ENCODE results near the gene C1QTNF2. TPM values are rescaled to one million over a fixed set of nuclear protein-coding genes. Genes with fewer than 3 reads are reported as not detected.

Gene C1QTNF2
- total and polyA plus RNA-seq, 4 donors: 0.17 to 0.37 (median 0.23) TPM

DNA sequence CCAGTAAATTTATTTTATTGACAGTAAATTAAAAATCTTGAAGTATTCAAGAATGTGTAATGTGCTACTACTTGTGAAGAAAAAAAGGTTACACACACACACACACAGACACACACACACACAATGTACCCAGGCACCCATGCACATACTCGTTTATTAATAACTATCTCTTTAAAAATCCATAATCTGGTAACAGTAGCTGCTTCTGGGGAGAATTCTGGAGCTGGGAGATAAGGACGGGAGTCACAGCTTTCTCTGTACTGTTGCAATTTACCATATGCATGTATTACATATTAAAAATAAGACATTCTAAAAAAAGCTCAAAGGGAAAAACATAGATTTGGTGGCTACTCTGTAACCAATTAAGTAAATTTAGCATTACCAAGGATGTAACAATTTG lies 7.9 kb upstream of the C1QTNF2 start:
- Histone ChIP-seq H3K36me3 (ENCODE audit: control insufficient read depth in 4 of 4, insufficient read depth in 3 of 4, low read depth in 1 of 4, low read length in 3 of 4) (no peaks in the 10 kb centered on the region), H3K27me3 (ENCODE audit: control insufficient read depth in 4 of 4, insufficient read depth in 4 of 4, low read length in 3 of 4) (peaks cover 0 to 8% (median 0%) of the 10 kb centered on the region in 4 donors), H3K4me3 (ENCODE audit: low read depth in 1 of 3, low read length in 3 of 3) (no peak overlapping the region), H3K4me1 (ENCODE audit: control insufficient read depth in 4 of 4, insufficient read depth in 4 of 4, low read length in 3 of 4) (no peaks in the 10 kb centered on the region), H3K27ac (ENCODE audit: low read depth in 1 of 2, low read length in 2 of 2) (no peak overlapping the region), H3K9ac (ENCODE audit: low read depth in 1 of 2, low read length in 2 of 2) (no peak overlapping the region), H3K9me3 (ENCODE audit: control insufficient read depth in 4 of 4, low read length in 3 of 4) (no peaks in the 10 kb centered on the region)
- WGBS: 57% methylated on average over 2 of the region's 2 CpGs
- no peak for TF ChIP-seq NR2F2 (IDR thresholded peaks at IDR 0.05)
- TF ChIP-seq, protein P1, sequence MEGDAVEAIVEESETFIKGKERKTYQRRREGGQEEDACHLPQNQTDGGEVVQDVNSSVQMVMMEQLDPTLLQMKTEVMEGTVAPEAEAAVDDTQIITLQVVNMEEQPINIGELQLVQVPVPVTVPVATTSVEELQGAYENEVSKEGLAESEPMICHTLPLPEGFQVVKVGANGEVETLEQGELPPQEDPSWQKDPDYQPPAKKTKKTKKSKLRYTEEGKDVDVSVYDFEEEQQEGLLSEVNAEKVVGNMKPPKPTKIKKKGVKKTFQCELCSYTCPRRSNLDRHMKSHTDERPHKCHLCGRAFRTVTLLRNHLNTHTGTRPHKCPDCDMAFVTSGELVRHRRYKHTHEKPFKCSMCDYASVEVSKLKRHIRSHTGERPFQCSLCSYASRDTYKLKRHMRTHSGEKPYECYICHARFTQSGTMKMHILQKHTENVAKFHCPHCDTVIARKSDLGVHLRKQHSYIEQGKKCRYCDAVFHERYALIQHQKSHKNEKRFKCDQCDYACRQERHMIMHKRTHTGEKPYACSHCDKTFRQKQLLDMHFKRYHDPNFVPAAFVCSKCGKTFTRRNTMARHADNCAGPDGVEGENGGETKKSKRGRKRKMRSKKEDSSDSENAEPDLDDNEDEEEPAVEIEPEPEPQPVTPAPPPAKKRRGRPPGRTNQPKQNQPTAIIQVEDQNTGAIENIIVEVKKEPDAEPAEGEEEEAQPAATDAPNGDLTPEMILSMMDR (IDR thresholded peaks at IDR 0.05; ENCODE audit: low read depth, low read length, missing input control): no peak
- TF ChIP-seq, protein P2, sequence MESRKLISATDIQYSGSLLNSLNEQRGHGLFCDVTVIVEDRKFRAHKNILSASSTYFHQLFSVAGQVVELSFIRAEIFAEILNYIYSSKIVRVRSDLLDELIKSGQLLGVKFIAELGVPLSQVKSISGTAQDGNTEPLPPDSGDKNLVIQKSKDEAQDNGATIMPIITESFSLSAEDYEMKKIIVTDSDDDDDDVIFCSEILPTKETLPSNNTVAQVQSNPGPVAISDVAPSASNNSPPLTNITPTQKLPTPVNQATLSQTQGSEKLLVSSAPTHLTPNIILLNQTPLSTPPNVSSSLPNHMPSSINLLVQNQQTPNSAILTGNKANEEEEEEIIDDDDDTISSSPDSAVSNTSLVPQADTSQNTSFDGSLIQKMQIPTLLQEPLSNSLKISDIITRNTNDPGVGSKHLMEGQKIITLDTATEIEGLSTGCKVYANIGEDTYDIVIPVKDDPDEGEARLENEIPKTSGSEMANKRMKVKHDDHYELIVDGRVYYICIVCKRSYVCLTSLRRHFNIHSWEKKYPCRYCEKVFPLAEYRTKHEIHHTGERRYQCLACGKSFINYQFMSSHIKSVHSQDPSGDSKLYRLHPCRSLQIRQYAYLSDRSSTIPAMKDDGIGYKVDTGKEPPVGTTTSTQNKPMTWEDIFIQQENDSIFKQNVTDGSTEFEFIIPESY (IDR thresholded peaks at IDR 0.05): no peak
- TF ChIP-seq, protein P3, sequence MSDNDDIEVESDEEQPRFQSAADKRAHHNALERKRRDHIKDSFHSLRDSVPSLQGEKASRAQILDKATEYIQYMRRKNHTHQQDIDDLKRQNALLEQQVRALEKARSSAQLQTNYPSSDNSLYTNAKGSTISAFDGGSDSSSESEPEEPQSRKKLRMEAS (IDR thresholded peaks at IDR 0.05): no peak
- TF ChIP-seq, protein P4, sequence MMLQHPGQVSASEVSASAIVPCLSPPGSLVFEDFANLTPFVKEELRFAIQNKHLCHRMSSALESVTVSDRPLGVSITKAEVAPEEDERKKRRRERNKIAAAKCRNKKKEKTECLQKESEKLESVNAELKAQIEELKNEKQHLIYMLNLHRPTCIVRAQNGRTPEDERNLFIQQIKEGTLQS (IDR thresholded peaks at IDR 0.05): no peak
- TF ChIP-seq, protein P5, sequence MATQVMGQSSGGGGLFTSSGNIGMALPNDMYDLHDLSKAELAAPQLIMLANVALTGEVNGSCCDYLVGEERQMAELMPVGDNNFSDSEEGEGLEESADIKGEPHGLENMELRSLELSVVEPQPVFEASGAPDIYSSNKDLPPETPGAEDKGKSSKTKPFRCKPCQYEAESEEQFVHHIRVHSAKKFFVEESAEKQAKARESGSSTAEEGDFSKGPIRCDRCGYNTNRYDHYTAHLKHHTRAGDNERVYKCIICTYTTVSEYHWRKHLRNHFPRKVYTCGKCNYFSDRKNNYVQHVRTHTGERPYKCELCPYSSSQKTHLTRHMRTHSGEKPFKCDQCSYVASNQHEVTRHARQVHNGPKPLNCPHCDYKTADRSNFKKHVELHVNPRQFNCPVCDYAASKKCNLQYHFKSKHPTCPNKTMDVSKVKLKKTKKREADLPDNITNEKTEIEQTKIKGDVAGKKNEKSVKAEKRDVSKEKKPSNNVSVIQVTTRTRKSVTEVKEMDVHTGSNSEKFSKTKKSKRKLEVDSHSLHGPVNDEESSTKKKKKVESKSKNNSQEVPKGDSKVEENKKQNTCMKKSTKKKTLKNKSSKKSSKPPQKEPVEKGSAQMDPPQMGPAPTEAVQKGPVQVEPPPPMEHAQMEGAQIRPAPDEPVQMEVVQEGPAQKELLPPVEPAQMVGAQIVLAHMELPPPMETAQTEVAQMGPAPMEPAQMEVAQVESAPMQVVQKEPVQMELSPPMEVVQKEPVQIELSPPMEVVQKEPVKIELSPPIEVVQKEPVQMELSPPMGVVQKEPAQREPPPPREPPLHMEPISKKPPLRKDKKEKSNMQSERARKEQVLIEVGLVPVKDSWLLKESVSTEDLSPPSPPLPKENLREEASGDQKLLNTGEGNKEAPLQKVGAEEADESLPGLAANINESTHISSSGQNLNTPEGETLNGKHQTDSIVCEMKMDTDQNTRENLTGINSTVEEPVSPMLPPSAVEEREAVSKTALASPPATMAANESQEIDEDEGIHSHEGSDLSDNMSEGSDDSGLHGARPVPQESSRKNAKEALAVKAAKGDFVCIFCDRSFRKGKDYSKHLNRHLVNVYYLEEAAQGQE (IDR thresholded peaks at IDR 0.05): no peak
- no peak for TF ChIP-seq SP1 (IDR thresholded peaks at IDR 0.05)
- TF ChIP-seq HNF4G (IDR thresholded peaks at IDR 0.05): no peak
- no peak for TF ChIP-seq RXRA (IDR thresholded peaks at IDR 0.05)
- no peak for TF ChIP-seq RAD21 (IDR thresholded peaks at IDR 0.05)
- TF ChIP-seq HNF4A (conservative IDR thresholded peaks at IDR 0.05): no peak
- DNase-seq (ENCODE audit: low spot score): no peak

DNA sequence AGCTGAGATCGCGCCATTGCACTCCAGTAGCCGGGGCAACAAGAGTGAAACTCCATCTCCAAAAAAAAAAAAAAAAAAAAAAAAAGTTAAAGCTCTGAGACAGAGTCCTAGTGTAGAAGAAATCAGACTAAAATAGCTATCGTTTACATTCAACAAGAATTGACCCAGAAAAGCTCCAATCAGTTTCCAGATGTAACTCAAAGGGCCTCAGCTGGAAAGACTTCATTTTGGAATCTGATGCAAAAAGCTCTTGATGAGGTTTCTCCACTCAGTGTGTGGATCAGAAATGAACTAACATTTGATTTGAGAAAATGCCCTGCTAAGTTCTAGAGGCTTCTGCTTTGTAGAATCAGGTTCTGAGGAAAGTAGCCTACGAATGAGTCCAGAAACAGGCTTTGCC lies 7.2 kb upstream of the C1QTNF2 start:
- TF ChIP-seq FOXA2 (IDR thresholded peaks at IDR 0.05): no peak
- no peak for TF ChIP-seq RAD21 (IDR thresholded peaks at IDR 0.05)
- TF ChIP-seq, protein P2 (IDR thresholded peaks at IDR 0.05): no peak
- TF ChIP-seq JUND (IDR thresholded peaks at IDR 0.05): no peak
- no peak for TF ChIP-seq EGR1 (IDR thresholded peaks at IDR 0.05; ENCODE audit: low read depth in 2 of 2)
- no peak for TF ChIP-seq YY1 (IDR thresholded peaks at IDR 0.05)
- TF ChIP-seq HNF4A (conservative IDR thresholded peaks at IDR 0.05): no peak
- no peak for TF ChIP-seq HNF4G (IDR thresholded peaks at IDR 0.05)
- TF ChIP-seq, protein P4 (IDR thresholded peaks at IDR 0.05): no peak
- TF ChIP-seq TAF1 (conservative IDR thresholded peaks at IDR 0.05): no peak
- TF ChIP-seq, protein P1 (IDR thresholded peaks at IDR 0.05; ENCODE audit: low read depth, low read length, missing input control): no peak
- no peak for TF ChIP-seq FOXA1 (IDR thresholded peaks at IDR 0.05)
- TF ChIP-seq GABPA (IDR thresholded peaks at IDR 0.05 in 1 of 2, conservative IDR thresholded peaks at IDR 0.05 in 1 of 2): no peak
- no peak for TF ChIP-seq RXRA (IDR thresholded peaks at IDR 0.05)
- TF ChIP-seq NR2F2 (IDR thresholded peaks at IDR 0.05): no peak
- 82% methylated on average over 5 of the region's 5 CpGs for WGBS
- no peaks in the 10 kb centered on the region for H3K4me1 ChIP-seq (ENCODE audit: control insufficient read depth in 4 of 4, insufficient read depth in 4 of 4, low read length in 3 of 4)
- no peak overlapping the region for H3K4me3 ChIP-seq (ENCODE audit: low read depth in 1 of 3, low read length in 3 of 3)
- no peak overlapping the region for H3K9ac ChIP-seq (ENCODE audit: low read depth in 1 of 2, low read length in 2 of 2)
- H3K9me3 ChIP-seq (ENCODE audit: control insufficient read depth in 4 of 4, low read length in 3 of 4): no peaks in the 10 kb centered on the region
- H3K27me3 ChIP-seq (ENCODE audit: control insufficient read depth in 4 of 4, insufficient read depth in 4 of 4, low read length in 3 of 4): peaks cover 0 to 8% (median 0%) of the 10 kb centered on the region in 4 donors
- DNase-seq (ENCODE audit: low spot score): no peak
- H3K36me3 ChIP-seq (ENCODE audit: control insufficient read depth in 4 of 4, insufficient read depth in 3 of 4, low read depth in 1 of 4, low read length in 3 of 4): no peaks in the 10 kb centered on the region
- no peak overlapping the region for H3K27ac ChIP-seq (ENCODE audit: low read depth in 1 of 2, low read length in 2 of 2)
